PC-3 (cell line): Measurements from ENCODE around the gene TNFAIP3.

Experiments used
- CTCF ChIP-seq: fragments of 300-600 bp; sonication (generic); conservative IDR thresholded peaks from 2 replicates; pipeline ENCODE4 v1.5.1; 2017; ENCODE audit warnings: antibody characterized with exemption, low read depth, mild to moderate bottlenecking, low read length
- EZH2 ChIP-seq: fragments of 300-600 bp; sonication (generic); IDR thresholded peaks from one replicate; pipeline ENCODE4 v1.6.1; 2017; ENCODE audit warnings: antibody characterized with exemption, mild to moderate bottlenecking, low read length; ENCODE audit not compliant: unreplicated experiment
- EZH2phosphoT487 ChIP-seq: fragments of 300-600 bp; sonication (generic); IDR thresholded peaks from 2 replicates; pipeline ENCODE4 v1.6.1; 2018; ENCODE audit warnings: mild to moderate bottlenecking, antibody characterized with exemption, low read length, borderline replicate concordance

GRCh38 chr6:137913434-137913833, 46.4 kb downstream of the TNFAIP3 start:
- TF ChIP-seq CTCF: no peak
- TF ChIP-seq EZH2: no peak
- no peak for TF ChIP-seq EZH2phosphoT487
